Sigmoid colon (tissue), 7 donors: ENCODE data around the gene SMCO3. TPM values are rescaled to one million over a fixed set of nuclear protein-coding genes. Genes with fewer than 3 reads are reported as not detected.

Experiments
- DNase-seq: peaks from one replicate; pipeline ENCODE4 v3.0.0-alpha.2; 2019
- H3K27ac ChIP-seq, 4 donors: fragments of 200-600 bp; sonication (generic); one replicate each; pipeline ENCODE4 v1.5.1; 2016 to 2019; ENCODE audit warnings: mild to moderate bottlenecking in 1 of 4
- H3K27me3 ChIP-seq, 3 donors: fragments of 200-600 bp; sonication (generic); one replicate each; pipeline ENCODE4 v1.5.1; 2019; ENCODE audit warnings: mild to moderate bottlenecking in 1 of 3
- H3K36me3 ChIP-seq, 4 donors: fragments of 200-600 bp; sonication (generic); one replicate each; pipeline ENCODE4 v1.5.1; 2016 to 2019
- H3K4me1 ChIP-seq, 4 donors: fragments of 200-600 bp; sonication (generic); one replicate each; pipeline ENCODE4 v1.5.1; 2017 to 2019
- H3K4me3 ChIP-seq, 4 donors: fragments of 200-600 bp; sonication (generic); one replicate each; pipeline ENCODE4 v1.5.1; 2017 to 2019; ENCODE audit warnings: mild to moderate bottlenecking in 2 of 4, moderate library complexity in 1 of 4
- H3K9me3 ChIP-seq, 4 donors: fragments of 200-600 bp in 3 of 4; sonication (generic) in 3 of 4; one replicate each; pipeline versions ENCODE4 v1.5.1 to v1.6.1; 2013 to 2019
- EP300 ChIP-seq, 4 donors: sonication (generic); formaldehyde crosslinking; IDR thresholded peaks; one replicate each; pipeline ENCODE4 v1.6.1; 2017; ENCODE audit warnings: antibody characterized with exemption in 4 of 4
- POLR2A ChIP-seq, 2 donors: fragments of 450-650 bp; IDR thresholded peaks; one replicate each; pipeline ENCODE4 v1.6.1; 2016; ENCODE audit warnings: antibody characterized with exemption in 2 of 2, mild to moderate bottlenecking in 2 of 2, moderate library complexity in 2 of 2
- POLR2AphosphoS5 ChIP-seq, 4 donors: sonication (generic); formaldehyde crosslinking; IDR thresholded peaks; one replicate each; pipeline ENCODE4 v1.6.1; 2017; ENCODE audit warnings: antibody characterized with exemption in 4 of 4
- WGBS, 2 donors: extraction: QIAGEN DNeasy Blood & Tissue Kit; methylation state at CpG; one replicate each; pipeline ENCODE4 v1.1.7; 2013; 5-methylcytosine and 5-hydroxymethylcytosine counted together
- intact Hi-C: fragments of 100-400 bp; cut with DNase I; formaldehyde crosslinking; loops from one replicate; pipeline ENCODE4 v1.15.1; 2023
- polyA plus RNA-seq, 3 donors: library from polyadenylated mRNA; stranded (reverse); fragments of 200-250 nt; gene quantifications; one replicate each; pipeline ENCODE4 v1.2.3, GENCODE V29; 2013
- total RNA-seq, 4 donors: library from RNA; depleted of rRNA; stranded (reverse); fragments of >200 nt; gene quantifications; one replicate each; pipeline ENCODE4 v1.1.0, GENCODE V29; 2016
- TF ChIP-seq, protein P1 (sequence below), 4 experiments: fragments of 450-650 bp in 3 of 4; fragments of 200-600 bp in 1 of 4; IDR thresholded peaks; one replicate each; pipeline ENCODE4 v1.5.1; 2016 to 2019; ENCODE audit warnings: antibody characterized with exemption in 4 of 4, mild to moderate bottlenecking in 3 of 4, moderate library complexity in 2 of 4
- donor health status: healthy with polysubstance abuse.
- donor health status: Bipolar disorder and iron deficiency.
- donor health status: healthy.

Gene SMCO3
- total and polyA plus RNA-seq, 7 donors, result 0.09 to 1.1 (median 0.36) TPM; not detected in 3

DNA sequence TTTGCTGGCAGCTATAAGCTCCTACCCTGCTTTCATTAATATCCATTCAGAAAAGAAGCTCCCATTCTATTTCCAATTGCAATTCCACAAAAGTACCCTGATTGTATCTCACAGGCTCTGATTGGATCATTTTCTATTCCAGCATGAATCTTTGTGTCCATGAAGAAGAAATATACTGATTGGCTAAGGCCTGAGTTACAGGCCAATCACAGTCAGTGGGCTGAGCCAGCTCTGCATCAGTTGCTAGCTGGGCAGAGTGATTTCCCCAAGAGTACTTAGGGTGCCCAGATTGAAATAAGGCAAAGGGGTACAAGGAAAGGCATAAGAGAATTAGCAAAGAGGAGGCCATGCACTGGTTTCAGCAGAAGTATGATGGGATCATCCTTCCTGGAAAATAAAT is 14.9 kb upstream of the SMCO3 start:
- H3K4me3 ChIP-seq, result no peak overlapping the region
- DNase-seq, result no peak
- intact Hi-C loops, result no loop called here
- H3K9me3 ChIP-seq, result no peaks in the 10 kb centered on the region
- H3K4me1 ChIP-seq, result no peaks in the 10 kb centered on the region
- no peaks in the 10 kb centered on the region for H3K36me3 ChIP-seq
- no peaks in the 10 kb centered on the region for H3K27me3 ChIP-seq
- no peak overlapping the region for H3K27ac ChIP-seq
- TF ChIP-seq EP300 (IDR thresholded peaks at IDR 0.05), result no peak
- TF ChIP-seq POLR2A (IDR thresholded peaks at IDR 0.05), result no peak
- TF ChIP-seq, protein P1, sequence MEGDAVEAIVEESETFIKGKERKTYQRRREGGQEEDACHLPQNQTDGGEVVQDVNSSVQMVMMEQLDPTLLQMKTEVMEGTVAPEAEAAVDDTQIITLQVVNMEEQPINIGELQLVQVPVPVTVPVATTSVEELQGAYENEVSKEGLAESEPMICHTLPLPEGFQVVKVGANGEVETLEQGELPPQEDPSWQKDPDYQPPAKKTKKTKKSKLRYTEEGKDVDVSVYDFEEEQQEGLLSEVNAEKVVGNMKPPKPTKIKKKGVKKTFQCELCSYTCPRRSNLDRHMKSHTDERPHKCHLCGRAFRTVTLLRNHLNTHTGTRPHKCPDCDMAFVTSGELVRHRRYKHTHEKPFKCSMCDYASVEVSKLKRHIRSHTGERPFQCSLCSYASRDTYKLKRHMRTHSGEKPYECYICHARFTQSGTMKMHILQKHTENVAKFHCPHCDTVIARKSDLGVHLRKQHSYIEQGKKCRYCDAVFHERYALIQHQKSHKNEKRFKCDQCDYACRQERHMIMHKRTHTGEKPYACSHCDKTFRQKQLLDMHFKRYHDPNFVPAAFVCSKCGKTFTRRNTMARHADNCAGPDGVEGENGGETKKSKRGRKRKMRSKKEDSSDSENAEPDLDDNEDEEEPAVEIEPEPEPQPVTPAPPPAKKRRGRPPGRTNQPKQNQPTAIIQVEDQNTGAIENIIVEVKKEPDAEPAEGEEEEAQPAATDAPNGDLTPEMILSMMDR (IDR thresholded peaks at IDR 0.05), result no peak
- no peak for TF ChIP-seq POLR2AphosphoS5 (IDR thresholded peaks at IDR 0.05)

DNA sequence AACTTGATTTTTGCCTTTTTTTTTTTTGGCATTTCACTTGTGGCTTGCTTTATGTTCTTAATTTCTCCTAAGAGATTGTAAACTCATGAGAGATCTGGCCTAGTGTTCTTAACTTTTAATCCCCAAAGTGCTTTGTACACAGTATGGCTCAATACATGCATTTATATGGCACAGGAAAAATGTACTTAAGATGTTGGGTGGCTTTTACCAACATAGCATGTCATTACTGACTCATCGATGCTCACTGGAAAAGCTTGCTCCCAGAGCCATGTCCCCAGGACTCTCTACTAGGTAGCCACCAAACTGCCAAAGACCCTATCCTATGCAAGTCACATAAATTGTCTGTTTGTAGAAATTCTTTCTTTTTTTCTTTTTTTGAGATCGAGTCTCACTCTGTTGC is 13.1 kb upstream of the SMCO3 start:
- H3K27ac ChIP-seq, result no peak overlapping the region
- intact Hi-C loops, result no loop called here
- DNase-seq, result no peak
- WGBS, 2 donors, result 91 to 95% methylated on average over 2 of the region's 2 CpGs
- no peak for TF ChIP-seq EP300 (IDR thresholded peaks at IDR 0.05)
- no peaks in the 10 kb centered on the region for H3K9me3 ChIP-seq
- no peaks in the 10 kb centered on the region for H3K27me3 ChIP-seq
- H3K4me3 ChIP-seq, result no peak overlapping the region
- no peaks in the 10 kb centered on the region for H3K36me3 ChIP-seq
- H3K4me1 ChIP-seq, result no peaks in the 10 kb centered on the region

DNA sequence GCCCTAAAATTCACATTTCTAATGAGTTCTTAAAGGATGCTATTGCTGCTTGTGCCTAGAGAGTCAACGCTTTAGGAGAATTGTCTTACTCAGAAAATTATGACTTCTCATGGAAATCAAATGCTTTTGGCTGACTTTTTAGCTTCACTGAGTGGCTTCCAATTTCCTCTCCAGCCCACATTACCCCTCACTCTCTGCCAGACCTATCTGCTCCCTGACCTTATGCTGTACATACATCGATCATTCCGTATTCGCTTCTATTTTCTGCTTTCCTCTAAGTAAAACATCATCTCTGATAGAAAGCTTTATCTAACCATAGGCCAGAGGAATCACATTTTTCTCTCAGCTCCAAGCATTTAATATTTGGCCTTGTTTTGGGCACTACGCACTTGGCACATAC is 12.5 kb upstream of the SMCO3 start:
- intact Hi-C loops, result no loop called here
- H3K9me3 ChIP-seq, result no peaks in the 10 kb centered on the region
- no peak overlapping the region for H3K27ac ChIP-seq
- no peak overlapping the region for H3K4me3 ChIP-seq
- 88 to 95% methylated on average over 5 of the region's 5 CpGs for WGBS, 2 donors
- TF ChIP-seq, protein P1 (IDR thresholded peaks at IDR 0.05), result no peak
- TF ChIP-seq POLR2A (IDR thresholded peaks at IDR 0.05) (no peak), EP300 (IDR thresholded peaks at IDR 0.05) (no peak), POLR2AphosphoS5 (IDR thresholded peaks at IDR 0.05) (no peak)
- H3K36me3 ChIP-seq, result no peaks in the 10 kb centered on the region
- DNase-seq, result no peak
- no peaks in the 10 kb centered on the region for H3K27me3 ChIP-seq
- no peaks in the 10 kb centered on the region for H3K4me1 ChIP-seq

DNA sequence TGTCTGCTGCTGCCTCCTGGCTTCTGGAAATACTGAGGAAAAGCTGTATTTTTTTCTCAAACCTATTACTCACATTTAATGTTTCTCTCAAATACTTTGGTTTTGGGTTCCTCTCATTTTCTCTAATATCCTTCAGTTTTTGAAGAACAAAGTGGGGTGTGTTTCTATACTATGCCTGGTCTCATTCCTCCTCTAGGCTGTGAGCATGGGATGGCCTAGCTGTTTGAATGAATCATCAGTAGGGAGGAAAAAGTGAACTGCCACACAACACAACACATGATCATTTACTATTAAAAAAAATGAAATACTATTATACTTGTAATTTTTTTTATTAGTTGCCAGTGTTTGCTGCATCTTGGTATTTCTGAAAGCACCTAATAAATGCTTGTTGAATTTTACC is 11.3 kb upstream of the SMCO3 start:
- TF ChIP-seq, protein P1 (IDR thresholded peaks at IDR 0.05), result no peak
- TF ChIP-seq POLR2AphosphoS5 (IDR thresholded peaks at IDR 0.05) (no peak), EP300 (IDR thresholded peaks at IDR 0.05) (no peak), POLR2A (IDR thresholded peaks at IDR 0.05) (no peak)
- H3K9me3 ChIP-seq, result no peaks in the 10 kb centered on the region
- no peaks in the 10 kb centered on the region for H3K4me1 ChIP-seq
- intact Hi-C loops, result no loop called here
- DNase-seq, result no peak
- no peaks in the 10 kb centered on the region for H3K36me3 ChIP-seq
- no peak overlapping the region for H3K4me3 ChIP-seq
- no peaks in the 10 kb centered on the region for H3K27me3 ChIP-seq
- H3K27ac ChIP-seq, result no peak overlapping the region

DNA sequence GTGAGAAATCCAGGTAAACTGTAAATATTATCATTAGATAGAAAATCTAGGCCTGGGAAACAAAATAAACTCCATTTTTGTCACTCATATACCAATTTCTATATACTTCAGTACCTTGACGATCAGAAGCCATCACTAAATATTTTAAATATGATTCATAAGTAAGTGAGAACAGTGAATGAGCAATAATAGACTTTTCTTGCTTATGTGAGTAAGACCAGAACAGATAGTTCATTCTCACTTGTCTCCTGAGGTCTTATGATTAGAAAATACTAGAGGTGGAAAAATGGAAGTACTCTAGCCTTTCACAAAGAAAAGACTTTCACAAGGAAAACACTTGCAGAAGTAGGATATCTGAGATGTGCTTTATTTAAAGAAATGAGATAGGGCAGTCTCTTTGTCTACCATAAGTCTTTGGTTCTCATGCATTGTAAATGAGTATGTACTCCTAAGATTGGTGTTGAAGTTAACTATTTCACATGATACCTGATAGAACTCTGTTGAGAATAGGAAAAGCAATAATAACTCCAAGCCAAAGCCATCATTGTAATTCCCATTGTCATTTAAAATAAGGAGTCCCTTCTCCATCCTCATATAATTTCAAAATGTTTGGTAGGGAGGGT is 10.1 kb upstream of the SMCO3 start:
- H3K9me3 ChIP-seq, result no peaks in the 10 kb centered on the region
- intact Hi-C loops, result no loop called here
- DNase-seq, result no peak
- H3K36me3 ChIP-seq, result no peaks in the 10 kb centered on the region
- no peaks in the 10 kb centered on the region for H3K4me1 ChIP-seq
- no peaks in the 10 kb centered on the region for H3K27me3 ChIP-seq
- TF ChIP-seq, protein P1 (IDR thresholded peaks at IDR 0.05), result no peak
- TF ChIP-seq EP300 (IDR thresholded peaks at IDR 0.05), result no peak
- TF ChIP-seq POLR2A (IDR thresholded peaks at IDR 0.05), result no peak
- TF ChIP-seq POLR2AphosphoS5 (IDR thresholded peaks at IDR 0.05), result no peak
- WGBS, 2 donors, result 78 to 79% methylated on average over 1 of the region's 1 CpG
- no peak overlapping the region for H3K27ac ChIP-seq
- no peak overlapping the region for H3K4me3 ChIP-seq
